Stimulated activated naive CD4-positive, alpha-beta T cell (primary cell): Measurements from ENCODE around the gene LRRFIP2.
"Not testable (repeated sequence)": the region's sequence is repeated elsewhere in the genome, so short reads cannot be mapped to it uniquely, and the experiment has no call there.

Source experiments
- DNase-seq, 6 experiments: peaks; one replicate each; lab custom pipeline; 2025; lab: John Stamatoyannopoulos, UW

LRRFIP2 gene

DNA sequence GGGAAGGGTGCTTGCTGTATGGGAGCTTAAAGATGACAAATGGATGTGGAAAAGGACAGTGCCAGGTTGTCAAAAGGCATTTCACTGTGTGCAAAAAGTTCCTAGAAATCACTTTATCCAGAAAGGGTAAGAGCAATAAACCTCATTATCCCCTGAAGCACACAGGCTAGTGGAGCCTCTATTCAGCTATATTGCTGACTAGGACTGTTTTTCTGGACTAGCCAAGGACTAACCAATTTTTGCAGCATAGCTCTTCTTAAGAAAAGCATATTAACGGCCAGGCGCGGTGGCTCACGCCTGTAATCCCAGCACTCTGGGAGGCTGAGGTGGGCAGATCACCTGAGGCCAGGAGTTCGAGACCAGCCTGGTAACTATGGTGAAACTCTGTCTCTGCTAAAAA, 116.3 kb downstream of the LRRFIP2 start:
- no peak for DNase-seq

DNA sequence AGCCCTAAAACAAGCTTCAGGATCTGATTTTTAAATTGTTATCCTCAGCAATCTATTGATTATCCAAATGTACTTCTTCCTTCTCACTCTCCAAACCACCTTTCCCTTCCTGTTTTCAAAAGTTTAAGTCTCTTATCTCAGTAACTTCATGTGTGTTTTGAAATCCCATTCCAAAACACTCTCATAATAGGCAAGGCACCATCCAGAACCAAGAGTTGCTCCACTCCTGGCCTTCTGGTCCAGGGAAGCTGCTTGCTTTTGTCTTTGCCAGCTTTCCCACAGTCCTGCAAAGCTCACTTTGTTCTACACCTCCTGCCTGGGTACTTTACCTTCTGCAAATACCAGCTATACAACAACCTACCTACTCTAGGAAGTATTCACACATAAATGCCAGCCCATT, 117.6 kb downstream of the LRRFIP2 start:
- no peak for DNase-seq

DNA sequence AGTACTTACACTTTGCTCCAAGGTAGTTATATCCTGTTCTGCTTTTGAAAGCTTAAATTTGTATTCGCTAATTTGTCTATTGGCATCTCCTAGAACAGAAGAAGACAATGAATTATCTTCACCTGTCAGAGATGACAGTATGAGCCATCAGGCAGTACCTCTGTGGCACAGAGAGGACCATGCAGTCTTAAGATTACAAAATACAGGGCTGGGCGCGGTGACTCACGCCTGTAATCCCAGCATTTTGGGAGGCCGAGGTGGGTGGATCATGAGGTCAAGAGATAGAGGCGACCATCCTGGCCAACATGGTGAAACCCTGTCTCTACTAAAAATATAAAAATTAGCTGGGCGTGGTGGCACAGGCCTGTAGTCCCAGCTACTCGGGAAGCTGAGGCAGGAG, 119.3 kb downstream of the LRRFIP2 start:
- not testable (repeated sequence) for DNase-seq

- no peak for DNase-seq
Measured at GRCh38 chr3:37054370-37054769, 120.0 kb downstream of the LRRFIP2 start.

GRCh38 chr3:37053753-37054152, 120.6 kb downstream of the LRRFIP2 start:
- no peak for DNase-seq

DNA sequence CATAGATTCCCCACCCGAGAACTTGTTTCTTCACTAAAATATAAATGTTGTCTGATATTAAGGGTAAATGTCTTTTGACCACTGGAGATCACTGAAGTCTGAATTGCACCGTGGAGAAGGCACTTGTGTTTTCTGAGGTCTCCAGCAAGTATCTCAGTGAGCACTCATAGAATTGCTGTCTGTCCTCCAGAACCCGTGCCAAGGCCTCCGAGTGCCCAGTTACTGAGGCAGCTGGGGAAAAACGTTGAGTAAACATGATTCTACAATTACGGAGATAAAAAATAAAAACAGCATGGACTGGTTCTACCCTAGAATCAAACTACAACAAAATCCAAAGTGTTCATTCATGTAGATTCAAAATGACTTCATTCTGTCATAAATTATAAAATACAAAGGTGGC, 121.0 kb downstream of the LRRFIP2 start:
- DNase-seq: no peak

GRCh38 chr3:37052860-37053259, 121.5 kb downstream of the LRRFIP2 start:
- no peak for DNase-seq

- no peak for DNase-seq
Measured at GRCh38 chr3:37050282-37050681, 124.1 kb downstream of the LRRFIP2 start.

GRCh38 chr3:37042712-37043111, 131.7 kb downstream of the LRRFIP2 start:
- not testable (repeated sequence) for DNase-seq

DNA sequence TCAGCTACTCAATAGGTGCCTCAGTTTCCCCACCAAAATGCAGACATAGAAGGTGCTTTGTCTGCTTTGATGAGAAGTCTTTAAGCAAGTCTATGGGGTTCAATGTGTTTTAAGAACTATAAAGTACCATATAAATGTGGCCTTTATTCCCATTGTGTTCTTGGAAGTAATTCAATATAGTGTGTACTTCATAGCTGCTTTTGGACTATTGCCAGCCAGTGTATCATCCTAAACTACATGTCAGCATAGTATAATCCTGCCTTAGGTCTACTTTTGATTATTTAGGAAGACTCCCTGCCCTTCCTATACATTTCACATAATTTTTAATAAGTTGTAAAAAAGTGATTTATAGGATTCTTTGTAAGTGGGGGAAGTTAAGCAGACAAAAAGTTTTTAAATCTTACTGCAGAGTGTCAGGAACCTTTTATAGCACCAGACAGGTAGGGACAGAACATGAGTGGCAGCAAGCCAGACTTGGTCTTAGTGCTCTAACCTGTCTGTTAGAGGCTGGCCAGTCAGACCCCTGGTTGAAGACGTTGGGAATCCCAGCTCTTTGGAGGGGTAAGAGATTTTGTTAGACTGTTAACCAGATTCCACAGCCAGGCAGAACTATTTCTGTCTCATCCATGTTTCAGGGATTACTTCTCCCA, 132.7 kb downstream of the LRRFIP2 start:
- DNase-seq: no peak

GRCh38 chr3:37040231-37040630, 134.2 kb downstream of the LRRFIP2 start:
- no peak for DNase-seq

- DNase-seq: no peak
Measured at GRCh38 chr3:37039161-37039846, 135.1 kb downstream of the LRRFIP2 start.

DNA sequence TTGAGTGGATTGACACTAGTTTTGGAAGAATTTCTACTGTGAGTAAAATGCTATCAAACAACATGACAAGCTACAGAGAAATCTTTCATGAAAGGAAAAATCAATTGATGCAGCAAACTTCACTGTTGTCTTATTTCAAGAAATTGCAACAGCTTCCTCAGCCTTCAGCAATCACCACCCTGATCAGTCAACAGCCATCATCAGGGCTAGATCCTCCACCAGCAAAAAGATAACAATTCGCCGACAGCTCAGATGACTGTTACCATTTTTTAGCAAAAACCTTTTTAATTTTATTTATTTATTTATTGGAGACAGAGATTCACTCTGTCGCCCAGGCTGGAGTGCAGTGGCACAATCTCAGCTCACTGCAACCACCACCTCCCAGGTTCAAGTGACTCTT, 137.0 kb downstream of the LRRFIP2 start:
- no peak for DNase-seq

GRCh38 chr3:37032961-37033360, 141.4 kb downstream of the LRRFIP2 start:
- no peak for DNase-seq

- no peak for DNase-seq
Measured at GRCh38 chr3:37031096-37031682, 143.2 kb downstream of the LRRFIP2 start.

- no peak for DNase-seq
Measured at GRCh38 chr3:37030588-37030987, 143.8 kb downstream of the LRRFIP2 start.

- DNase-seq: no peak
Measured at GRCh38 chr3:37029516-37030163, 144.7 kb downstream of the LRRFIP2 start.

- no peak for DNase-seq
Measured at GRCh38 chr3:37029111-37029510, 145.3 kb downstream of the LRRFIP2 start.

GRCh38 chr3:37028329-37028728, 146.1 kb downstream of the LRRFIP2 start:
- no peak for DNase-seq

GRCh38 chr3:37026851-37027250, 147.5 kb downstream of the LRRFIP2 start:
- no peak for DNase-seq

DNA sequence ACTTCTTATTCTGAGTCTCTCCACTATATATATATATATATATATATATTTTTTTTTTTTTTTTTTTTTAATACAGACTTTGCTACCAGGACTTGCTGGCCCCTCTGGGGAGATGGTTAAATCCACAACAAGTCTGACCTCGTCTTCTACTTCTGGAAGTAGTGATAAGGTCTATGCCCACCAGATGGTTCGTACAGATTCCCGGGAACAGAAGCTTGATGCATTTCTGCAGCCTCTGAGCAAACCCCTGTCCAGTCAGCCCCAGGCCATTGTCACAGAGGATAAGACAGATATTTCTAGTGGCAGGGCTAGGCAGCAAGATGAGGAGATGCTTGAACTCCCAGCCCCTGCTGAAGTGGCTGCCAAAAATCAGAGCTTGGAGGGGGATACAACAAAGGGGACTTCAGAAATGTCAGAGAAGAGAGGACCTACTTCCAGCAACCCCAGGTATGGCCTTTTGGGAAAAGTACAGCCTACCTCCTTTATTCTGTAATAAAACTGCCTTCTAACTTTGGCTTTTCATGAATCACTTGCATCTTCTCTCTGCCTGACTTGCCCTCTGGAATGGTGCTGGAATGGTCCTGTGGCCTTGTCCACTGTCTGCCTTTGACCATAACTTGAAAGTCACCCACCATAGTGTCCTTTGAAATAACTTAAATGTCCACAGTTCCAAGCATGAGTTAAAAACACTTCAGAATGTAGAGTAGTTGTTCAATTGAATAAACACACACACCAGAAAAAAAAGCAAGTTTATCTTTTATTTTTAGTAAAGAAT, 148.6 kb downstream of the LRRFIP2 start:
- DNase-seq: no peak

DNA sequence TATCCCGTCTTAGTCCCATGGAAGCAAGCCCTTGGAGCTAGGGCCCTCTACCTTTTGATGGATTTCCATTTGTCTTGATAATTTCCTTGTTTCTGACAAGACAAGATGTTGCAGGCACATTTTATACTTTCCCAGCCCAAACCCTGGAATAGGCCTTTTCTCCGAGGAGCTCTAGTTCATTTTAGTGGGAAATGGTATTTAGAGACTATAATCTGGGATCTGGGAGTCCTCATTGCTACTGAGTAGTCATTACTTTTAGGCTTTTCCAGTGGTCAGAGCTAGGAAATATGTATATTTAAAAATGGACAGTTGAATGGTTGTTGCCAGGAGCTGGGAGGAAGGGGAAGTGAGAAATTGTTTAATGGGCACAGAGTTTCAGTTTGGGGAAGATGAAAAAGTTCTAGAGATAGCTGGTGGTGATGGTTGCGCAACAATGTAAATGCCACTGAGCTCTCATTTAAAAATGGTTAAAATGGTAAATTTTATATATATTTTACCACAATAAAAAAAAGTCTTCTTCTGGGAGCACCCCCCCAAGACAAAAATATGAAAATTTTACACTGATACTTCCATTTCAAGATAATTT, 149.5 kb downstream of the LRRFIP2 start:
- DNase-seq: no peak
